Fibroblast of skin of back (primary cell): ENCODE data around the gene UBE3A.

Experiments used
- DNase-seq: peaks from one replicate; pipeline ENCODE4 v3.0.0-alpha.2; 2013

UBE3A gene

DNA sequence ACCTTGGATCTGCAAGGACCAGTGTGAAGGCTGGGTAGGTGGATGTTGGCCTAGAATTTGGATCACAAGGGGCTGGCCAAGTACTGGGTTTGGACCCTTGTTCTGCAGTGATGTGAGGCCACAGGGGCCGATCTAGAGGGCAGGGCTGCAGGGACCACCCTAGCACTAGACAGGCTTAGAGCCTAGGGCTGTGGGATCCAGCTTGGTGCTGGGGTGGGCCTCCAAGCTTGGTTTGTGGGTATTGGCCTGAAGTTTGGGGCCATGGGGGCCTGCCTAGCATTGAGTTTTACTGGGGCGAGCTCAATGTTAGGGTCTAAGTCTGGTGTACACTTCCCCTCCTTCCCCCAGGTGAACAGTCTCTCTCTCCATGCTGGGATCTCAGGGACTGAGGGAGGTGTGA is 36.5 kb downstream of the UBE3A start:
- no peak for DNase-seq

DNA sequence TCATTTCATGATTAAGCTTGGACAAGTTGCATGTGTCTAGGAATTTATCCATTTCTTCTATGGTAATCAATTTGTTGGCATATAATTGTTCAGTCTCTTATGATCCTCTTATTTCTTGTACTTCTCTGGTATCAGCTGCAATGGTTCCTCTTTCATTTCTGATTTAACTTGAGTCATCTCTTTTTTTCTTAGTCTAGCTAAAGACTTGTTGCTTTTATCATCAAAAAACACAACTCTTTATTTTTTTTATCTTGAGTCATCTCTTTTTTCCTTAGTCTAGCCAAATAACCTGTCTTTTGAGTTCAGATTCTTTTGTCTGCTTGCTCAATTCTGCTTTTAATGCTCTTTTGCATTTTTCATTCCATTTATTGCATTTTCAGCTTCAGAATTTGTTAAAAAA is 37.3 kb downstream of the UBE3A start:
- peak; percentile 46 for DNase-seq

DNA sequence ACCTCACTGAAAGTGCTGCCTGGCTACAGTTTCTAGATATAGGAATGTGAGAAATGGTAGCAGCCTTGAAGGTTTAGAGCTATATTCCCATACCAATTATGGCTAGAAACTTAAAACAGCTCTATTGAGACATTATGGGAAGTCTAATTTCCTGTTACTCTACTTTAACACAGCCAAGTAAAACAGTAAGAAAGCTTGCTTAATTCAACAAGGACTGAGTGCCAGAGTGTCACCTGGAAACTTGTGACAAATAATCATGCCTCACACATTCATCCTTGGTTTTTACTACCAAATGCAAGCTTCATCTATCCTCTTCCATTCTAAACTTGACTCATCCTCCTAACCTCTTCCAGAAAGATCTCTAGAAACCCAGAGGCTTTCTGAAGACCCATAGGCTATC is 41.7 kb downstream of the UBE3A start:
- DNase-seq = no peak

- DNase-seq = no peak
Observed at GRCh38 chr15:25394898-25395297, 43.9 kb downstream of the UBE3A start.

- DNase-seq = no peak
Observed at GRCh38 chr15:25392806-25393205, 46.0 kb downstream of the UBE3A start.

DNA sequence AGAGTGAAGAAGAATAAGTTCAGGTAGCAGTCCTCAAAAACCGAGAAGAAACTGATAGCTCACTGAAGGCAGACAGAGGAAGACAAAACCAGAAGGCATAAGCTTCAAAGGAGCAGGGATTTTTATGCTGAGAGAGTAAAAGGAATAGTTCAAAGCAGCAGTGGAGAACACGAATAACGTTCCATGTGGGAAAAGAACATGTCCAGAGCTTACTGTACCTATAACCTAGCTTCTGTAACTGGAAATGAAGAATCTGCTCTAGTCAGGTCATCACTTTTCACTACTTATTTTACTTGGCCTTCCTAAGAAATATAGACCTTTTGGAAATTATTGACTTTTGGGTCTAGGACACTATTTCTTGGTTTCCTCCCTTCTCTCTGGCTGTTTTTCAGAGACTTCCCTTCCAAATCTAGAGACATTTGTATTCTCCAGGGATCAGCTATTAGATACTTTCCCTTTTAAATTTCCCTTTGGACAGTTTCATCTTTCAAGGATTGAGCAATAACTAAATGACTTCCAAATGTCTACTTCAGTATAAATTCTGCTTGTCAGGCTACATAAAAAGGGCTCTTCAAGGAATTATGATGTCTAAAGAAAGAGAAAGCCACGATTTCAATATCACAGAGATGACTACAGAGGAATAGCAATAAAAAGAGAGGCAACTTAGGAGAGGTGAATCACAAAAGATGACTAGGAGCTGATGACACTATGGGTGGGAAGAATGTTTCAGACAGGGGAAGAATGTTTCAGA is 46.7 kb downstream of the UBE3A start:
- DNase-seq = peak; percentile 82

DNA sequence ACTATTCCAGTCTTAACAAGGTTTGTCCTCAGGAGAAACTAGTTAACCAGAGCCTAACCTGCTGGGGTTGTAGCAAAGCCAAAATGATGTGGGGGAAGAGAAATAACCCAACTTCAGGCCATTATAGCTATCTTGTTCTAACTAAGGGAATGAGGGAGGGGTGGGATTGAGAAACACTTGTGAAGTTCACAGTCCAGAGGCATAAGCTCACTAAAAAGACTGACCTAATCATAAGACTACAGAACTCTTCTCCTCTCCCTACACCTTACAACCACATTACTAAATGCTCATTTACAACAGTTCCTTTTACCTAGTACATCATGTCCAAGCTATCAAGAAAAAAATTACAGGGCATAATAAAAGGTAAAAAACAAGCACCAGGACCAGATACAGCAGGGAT is 52.8 kb downstream of the UBE3A start:
- no peak for DNase-seq

- DNase-seq = no peak
Observed at GRCh38 chr15:25381579-25381978, 57.2 kb downstream of the UBE3A start.

GRCh38 chr15:25378501-25378901 is 60.3 kb downstream of the UBE3A start:
- peak; percentile 66 for DNase-seq

DNA sequence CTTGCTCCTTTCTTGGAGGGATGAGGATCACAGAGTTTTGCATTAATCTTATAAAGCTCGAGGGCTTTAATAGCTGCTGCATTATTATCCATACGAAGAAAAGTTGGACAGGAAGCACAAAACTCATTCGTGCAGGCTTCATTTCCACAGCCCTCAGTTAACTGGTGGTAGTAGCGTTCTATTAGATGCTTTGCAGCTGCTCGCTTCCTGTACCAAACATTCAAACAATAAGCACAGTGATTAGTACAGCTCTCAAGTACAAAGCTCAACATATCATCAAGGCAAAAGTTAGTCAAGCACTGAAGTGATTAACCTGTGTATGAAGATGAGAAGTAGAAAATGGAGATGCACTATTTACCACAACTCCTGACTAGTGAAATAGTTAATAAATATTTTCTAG is 63.3 kb downstream of the UBE3A start:
- DNase-seq = no peak

GRCh38 chr15:25374143-25374542 is 64.7 kb downstream of the UBE3A start:
- peak; percentile 9 for DNase-seq

- DNase-seq = peak; percentile 36
Observed at GRCh38 chr15:25372298-25372697, 66.5 kb downstream of the UBE3A start.

DNA sequence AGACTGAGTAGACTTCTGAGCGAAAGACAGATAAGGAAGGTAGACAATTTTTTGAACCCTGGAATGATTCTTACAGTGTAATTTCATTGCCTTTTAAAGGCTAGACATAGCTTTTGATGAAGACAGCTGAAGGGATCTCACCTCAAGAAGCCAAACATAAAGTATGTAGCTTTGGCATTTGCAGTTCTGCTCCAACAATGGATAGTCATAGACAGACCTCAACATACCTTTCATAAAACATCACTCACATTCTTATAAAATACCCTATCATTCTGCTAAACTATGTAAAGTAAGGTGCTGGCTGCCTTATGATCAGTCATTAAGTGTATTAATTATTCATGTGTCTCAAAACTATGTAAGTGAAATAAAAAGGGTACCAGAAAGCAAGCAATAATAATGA is 70.0 kb downstream of the UBE3A start:
- peak; percentile 30 for DNase-seq

- no peak for DNase-seq
Observed at GRCh38 chr15:25366058-25366457, 72.8 kb downstream of the UBE3A start.

GRCh38 chr15:25362545-25362944 is 76.3 kb downstream of the UBE3A start:
- DNase-seq = no peak

- no peak for DNase-seq
Observed at GRCh38 chr15:25347707-25348106, 91.1 kb downstream of the UBE3A start.

DNA sequence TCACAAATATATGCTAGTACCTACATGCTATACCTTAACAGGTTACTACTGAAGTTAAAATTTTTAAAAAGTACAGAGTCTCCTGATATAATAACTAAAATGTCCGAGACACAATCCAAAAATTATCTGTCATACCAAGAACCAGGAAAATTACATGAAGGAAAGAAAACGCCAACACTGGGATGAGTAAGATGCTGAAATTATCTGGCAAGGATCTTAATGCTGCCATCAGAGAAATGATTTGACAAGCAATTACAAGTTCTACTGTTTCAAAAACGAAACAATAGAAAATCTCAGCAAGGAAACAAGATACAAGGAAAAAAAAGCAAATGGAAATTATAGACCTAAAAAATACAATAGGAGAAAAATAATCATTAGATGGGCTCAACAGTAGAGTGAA is 92.5 kb downstream of the UBE3A start:
- no peak for DNase-seq

GRCh38 chr15:25345943-25346342 is 92.9 kb downstream of the UBE3A start:
- peak; percentile 5 for DNase-seq

- DNase-seq = no peak
Observed at GRCh38 chr15:25342629-25343028, 96.2 kb downstream of the UBE3A start.

DNA sequence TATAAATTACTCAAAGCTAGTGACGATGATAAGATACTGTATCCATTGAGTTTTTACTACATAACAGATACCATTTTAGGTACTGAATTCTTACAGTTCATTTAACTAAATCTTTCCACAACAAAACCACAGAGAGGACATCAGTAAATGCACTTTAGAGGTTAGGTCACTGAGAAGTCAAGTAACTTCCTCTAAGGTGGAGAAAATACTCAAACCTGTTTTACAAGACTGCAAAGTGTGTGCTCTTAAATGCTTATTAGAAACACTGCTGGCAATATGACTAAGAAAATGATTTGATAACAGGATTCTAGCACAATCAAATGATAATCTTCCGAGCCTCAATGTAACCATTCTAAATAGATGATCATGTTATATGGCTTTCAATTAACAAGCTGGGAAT is 99.4 kb downstream of the UBE3A start:
- no peak for DNase-seq

DNA sequence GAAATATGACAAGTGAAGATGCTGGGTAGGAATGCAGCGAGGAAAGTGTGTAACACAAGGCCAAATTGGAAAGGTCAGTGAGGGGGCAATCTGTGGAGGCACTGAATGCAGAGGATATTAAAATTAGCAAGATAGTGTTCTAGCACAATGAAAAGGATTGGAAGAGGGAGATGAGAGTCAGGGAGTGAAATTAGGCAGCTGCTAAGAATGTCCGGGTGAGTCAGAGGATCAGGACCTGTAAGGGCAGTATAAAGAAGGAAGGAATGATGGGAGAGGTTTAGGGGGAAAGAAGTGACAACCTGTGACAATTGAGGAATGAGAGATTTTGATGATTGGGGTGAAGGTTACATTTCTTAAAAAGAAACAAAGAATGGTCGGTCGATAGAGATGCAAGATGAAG is 103.5 kb downstream of the UBE3A start:
- DNase-seq = no peak

DNA sequence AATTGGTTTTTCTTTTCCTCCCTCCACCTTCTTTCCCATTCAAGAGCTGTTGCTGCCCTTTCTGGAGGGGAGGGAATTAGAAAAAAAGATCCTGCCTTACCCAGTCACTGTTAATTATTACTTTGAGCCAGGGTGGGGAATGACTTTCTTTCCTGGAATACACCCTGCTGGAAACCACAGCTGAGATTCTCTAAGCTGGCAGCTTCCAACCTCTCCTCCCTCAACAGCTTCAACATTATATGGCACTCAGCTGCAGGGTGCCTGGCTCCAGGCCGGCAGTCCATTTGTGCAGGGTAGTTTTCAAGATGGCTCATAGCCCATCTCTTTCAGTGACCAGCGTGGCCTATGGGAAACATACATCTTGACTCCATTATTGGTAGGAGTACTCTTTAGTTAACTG is 105.8 kb downstream of the UBE3A start:
- DNase-seq = no peak

- no peak for DNase-seq
Observed at GRCh38 chr15:25332306-25332705, 106.5 kb downstream of the UBE3A start.

- no peak for DNase-seq
Observed at GRCh38 chr15:25331860-25332259, 107.0 kb downstream of the UBE3A start.

DNA sequence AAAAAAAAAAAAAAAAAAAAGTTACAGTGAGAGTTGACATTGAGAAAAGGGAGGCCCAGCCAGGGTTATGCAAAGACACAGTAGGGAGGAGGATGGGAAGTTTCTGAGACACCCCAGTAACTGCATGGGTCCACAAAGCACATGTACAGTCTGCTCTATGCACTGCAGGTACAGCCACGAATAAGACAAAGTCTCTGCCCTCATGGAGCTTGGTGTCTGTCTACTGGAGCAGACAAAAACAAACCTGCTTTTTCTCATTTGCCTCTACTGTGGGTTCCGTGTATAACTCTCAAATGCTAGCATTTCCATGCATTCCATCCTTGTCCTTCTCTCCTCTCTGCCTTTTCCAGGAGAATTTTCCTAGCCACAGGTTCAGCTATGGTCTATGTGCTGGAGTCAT is 107.4 kb downstream of the UBE3A start:
- DNase-seq = no peak
